ENCODE measurements around the gene FILIP1L. TPM values are rescaled to one million over a fixed set of nuclear protein-coding genes. Genes with fewer than 3 reads are reported as not detected.

FILIP1L gene
- polyA plus RNA-seq, 1 experiment: 31.2 TPM

DNA sequence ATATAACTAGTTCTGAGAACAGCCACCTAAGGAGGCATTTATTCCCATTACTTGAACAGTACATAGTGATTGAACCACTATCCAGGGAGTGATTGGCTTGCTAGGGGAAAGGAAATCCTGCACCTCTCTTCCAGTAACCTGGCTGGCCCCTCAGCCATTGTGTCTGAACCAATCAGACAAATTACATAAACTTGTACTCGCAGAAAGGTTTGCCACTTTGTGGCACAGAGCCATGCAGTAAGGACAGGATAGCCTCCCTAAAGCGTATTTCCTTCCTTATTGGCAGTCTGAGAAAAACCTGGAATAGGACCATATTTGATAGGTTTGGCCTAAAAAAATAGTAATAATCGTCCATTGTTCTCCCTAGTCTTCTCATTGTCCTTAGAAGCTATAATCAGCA, 277.6 kb downstream of the FILIP1L start:
- TF ChIP-seq, protein P1, sequence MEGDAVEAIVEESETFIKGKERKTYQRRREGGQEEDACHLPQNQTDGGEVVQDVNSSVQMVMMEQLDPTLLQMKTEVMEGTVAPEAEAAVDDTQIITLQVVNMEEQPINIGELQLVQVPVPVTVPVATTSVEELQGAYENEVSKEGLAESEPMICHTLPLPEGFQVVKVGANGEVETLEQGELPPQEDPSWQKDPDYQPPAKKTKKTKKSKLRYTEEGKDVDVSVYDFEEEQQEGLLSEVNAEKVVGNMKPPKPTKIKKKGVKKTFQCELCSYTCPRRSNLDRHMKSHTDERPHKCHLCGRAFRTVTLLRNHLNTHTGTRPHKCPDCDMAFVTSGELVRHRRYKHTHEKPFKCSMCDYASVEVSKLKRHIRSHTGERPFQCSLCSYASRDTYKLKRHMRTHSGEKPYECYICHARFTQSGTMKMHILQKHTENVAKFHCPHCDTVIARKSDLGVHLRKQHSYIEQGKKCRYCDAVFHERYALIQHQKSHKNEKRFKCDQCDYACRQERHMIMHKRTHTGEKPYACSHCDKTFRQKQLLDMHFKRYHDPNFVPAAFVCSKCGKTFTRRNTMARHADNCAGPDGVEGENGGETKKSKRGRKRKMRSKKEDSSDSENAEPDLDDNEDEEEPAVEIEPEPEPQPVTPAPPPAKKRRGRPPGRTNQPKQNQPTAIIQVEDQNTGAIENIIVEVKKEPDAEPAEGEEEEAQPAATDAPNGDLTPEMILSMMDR (IDR thresholded peaks at IDR 0.05; ENCODE audit: insufficient read depth, low read depth, low read length): no peak
- no peaks in the 10 kb centered on the region for H3K27me3 ChIP-seq (ENCODE audit: control insufficient read depth, insufficient read depth, low read length)
- no peak for DNase-seq (ENCODE audit: low read depth)
- ChIA-PET POLR2A (no interaction called here), CTCF (no interaction called here)
- no peaks in the 10 kb centered on the region for H3K36me3 ChIP-seq (ENCODE audit: control insufficient read depth, insufficient read depth, low read length)
- no peak overlapping the region for H3K4me3 ChIP-seq (ENCODE audit: low read depth, low read length)

DNA sequence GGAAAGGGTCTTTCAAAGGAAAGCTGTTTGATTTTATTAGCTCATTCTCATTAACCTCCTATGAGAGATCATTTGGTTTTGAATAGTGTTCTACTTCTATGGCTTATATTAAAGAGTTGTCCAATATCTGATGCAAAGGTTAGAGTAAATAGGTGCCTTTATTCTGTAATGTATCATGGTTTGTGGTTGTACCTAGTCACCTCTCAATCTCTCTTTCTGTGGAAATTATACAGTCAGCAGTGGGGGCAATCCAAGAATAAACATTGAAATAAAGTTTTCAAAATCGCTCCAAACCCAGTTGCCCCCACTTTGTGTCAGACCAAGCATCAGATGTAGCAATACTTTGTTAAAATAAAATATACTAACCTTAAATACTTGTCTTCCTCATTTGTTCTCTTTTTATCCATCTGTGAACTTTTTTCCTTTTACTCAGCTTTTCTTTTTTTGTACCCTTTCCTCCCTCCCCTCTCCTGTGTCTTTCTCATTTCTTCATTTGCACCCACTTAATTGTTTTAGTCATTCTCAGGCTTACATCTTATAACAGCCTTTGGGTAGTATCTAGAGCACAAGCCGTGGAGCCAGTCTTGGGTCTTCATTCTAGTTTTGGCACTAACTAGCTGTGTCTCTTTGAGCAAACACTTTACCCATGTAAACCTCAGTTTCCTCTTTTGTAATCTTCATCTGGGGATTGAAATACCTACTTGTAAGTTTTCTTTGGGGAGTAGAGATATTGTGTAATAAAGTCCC, 279.9 kb downstream of the FILIP1L start:
- TF ChIP-seq, protein P1 (IDR thresholded peaks at IDR 0.05; ENCODE audit: insufficient read depth, low read depth, low read length): no peak
- H3K4me3 ChIP-seq (ENCODE audit: low read depth, low read length): no peak overlapping the region
- no peak for DNase-seq (ENCODE audit: low read depth)
- H3K36me3 ChIP-seq (ENCODE audit: control insufficient read depth, insufficient read depth, low read length): no peaks in the 10 kb centered on the region
- no peaks in the 10 kb centered on the region for H3K27me3 ChIP-seq (ENCODE audit: control insufficient read depth, insufficient read depth, low read length)
- ChIA-PET POLR2A (no interaction called here), CTCF (interaction anchor here (0.9 to 2.0 kb wide), 2 partner anchors 9 to 32 kb away, joined by 3 to 10 read pairs; no protein-coding TSS in a partner anchor)

GRCh38 chr3:99833617-99834205, 280.6 kb downstream of the FILIP1L start:
- TF ChIP-seq, protein P1 (IDR thresholded peaks at IDR 0.05; ENCODE audit: insufficient read depth, low read depth, low read length): no peak
- ChIA-PET POLR2A (no interaction called here), CTCF (interaction anchor here (1.2 to 2.7 kb wide), 4 partner anchors 10 to 235 kb away, joined by 3 to 13 read pairs (median 6); no protein-coding TSS in a partner anchor)
- H3K4me3 ChIP-seq (ENCODE audit: low read depth, low read length): no peak overlapping the region
- no peak for DNase-seq (ENCODE audit: low read depth)
- no peaks in the 10 kb centered on the region for H3K36me3 ChIP-seq (ENCODE audit: control insufficient read depth, insufficient read depth, low read length)
- no peaks in the 10 kb centered on the region for H3K27me3 ChIP-seq (ENCODE audit: control insufficient read depth, insufficient read depth, low read length)

GRCh38 chr3:99829844-99830243, 284.5 kb downstream of the FILIP1L start:
- H3K27me3 ChIP-seq (ENCODE audit: control insufficient read depth, insufficient read depth, low read length): no peaks in the 10 kb centered on the region
- POLR2A ChIA-PET: no interaction called here
- no peaks in the 10 kb centered on the region for H3K36me3 ChIP-seq (ENCODE audit: control insufficient read depth, insufficient read depth, low read length)
- H3K4me3 ChIP-seq (ENCODE audit: low read depth, low read length): no peak overlapping the region
- no peak for DNase-seq (ENCODE audit: low read depth)
- CTCF ChIA-PET: interaction anchor here (0.6 to 0.8 kb wide), 3 partner anchors 340 to 968 kb away, joined by 3 read pairs; no protein-coding TSS in a partner anchor
- TF ChIP-seq, protein P1 (IDR thresholded peaks at IDR 0.05; ENCODE audit: insufficient read depth, low read depth, low read length): no peak

GRCh38 chr3:99825004-99825640, 289.2 kb downstream of the FILIP1L start:
- no peaks in the 10 kb centered on the region for H3K36me3 ChIP-seq (ENCODE audit: control insufficient read depth, insufficient read depth, low read length)
- no peak overlapping the region for H3K4me3 ChIP-seq (ENCODE audit: low read depth, low read length)
- peak; percentile 4 for DNase-seq (ENCODE audit: low read depth)
- CTCF ChIA-PET: interaction anchor here (0.7 kb wide), 1 partner anchor 774 kb away, joined by 3 read pairs; no protein-coding TSS in a partner anchor
- POLR2A ChIA-PET: no interaction called here
- TF ChIP-seq, protein P1 (IDR thresholded peaks at IDR 0.05; ENCODE audit: insufficient read depth, low read depth, low read length): no peak
- H3K27me3 ChIP-seq (ENCODE audit: control insufficient read depth, insufficient read depth, low read length): no peaks in the 10 kb centered on the region
